Uterus (tissue), 4 donors: ENCODE data around the gene EPB41L2. TPM values are rescaled to one million over a fixed set of nuclear protein-coding genes. Genes with fewer than 3 reads are reported as not detected.

Experiments used
- DNase-seq, 2 donors: peaks; one replicate each; pipeline ENCODE4 v3.0.0-alpha.2; 2019 to 2020
- H3K27ac ChIP-seq, 2 donors: fragments of 200-600 bp; sonication (generic); 1 replicate in 1 of 2; 2 replicates in 1 of 2; pipeline ENCODE4 v1.5.1; 2016 to 2018
- H3K27me3 ChIP-seq, 2 donors: fragments of 200-600 bp; sonication (generic); one replicate each; pipeline ENCODE4 v1.5.1; 2018 to 2019; ENCODE audit warnings: control low read depth in 1 of 2
- H3K36me3 ChIP-seq, 2 donors: fragments of 200-600 bp; sonication (generic); one replicate each; pipeline ENCODE4 v1.5.1; 2019; ENCODE audit warnings: control low read depth in 1 of 2
- H3K4me1 ChIP-seq, 2 donors: fragments of 200-600 bp; sonication (generic); one replicate each; pipeline ENCODE4 v1.5.1; 2018 to 2019; ENCODE audit warnings: control low read depth in 1 of 2
- H3K4me3 ChIP-seq, 2 donors: fragments of 200-600 bp; sonication (generic); 1 replicate in 1 of 2; 2 replicates in 1 of 2; pipeline ENCODE4 v1.5.1; 2018 to 2019; ENCODE audit warnings: mild to moderate bottlenecking in 1 of 2
- H3K9me3 ChIP-seq, 2 donors: fragments of 200-600 bp; sonication (generic); one replicate each; pipeline ENCODE4 v1.5.1; 2019; ENCODE audit warnings: control low read depth in 1 of 2
- CTCF ChIP-seq, 4 experiments: fragments of 200-600 bp in 2 of 4; fragments of 450-650 bp in 2 of 4; sonication (generic) in 2 of 4; IDR thresholded peaks; one replicate each; pipeline ENCODE4 v1.5.1; 2016 to 2019; ENCODE audit warnings: antibody characterized with exemption in 4 of 4, mild to moderate bottlenecking in 2 of 4, moderate library complexity in 1 of 4
- POLR2A ChIP-seq, 2 donors: fragments of 450-650 bp; IDR thresholded peaks; one replicate each; pipeline ENCODE4 v1.6.1; 2016; ENCODE audit warnings: antibody characterized with exemption in 2 of 2, mild to moderate bottlenecking in 1 of 2, moderate library complexity in 1 of 2
- intact Hi-C: fragments of 100-400 bp; cut with DNase I; formaldehyde crosslinking; loops from one replicate; pipeline ENCODE4 v1.15.1; 2023; ENCODE audit warnings: low total_unique reads
- total RNA-seq, 4 donors: library from RNA; depleted of rRNA in 3 of 4; stranded (reverse); fragments of >200 nt in 3 of 4; gene quantifications; one replicate each; pipeline versions ENCODE4 v1.1.0 to v1.2.4, GENCODE V29; 2014 to 2023
- donor health status: DM: yes; HTN: yes; CAD: no.

The EPB41L2 gene
- total RNA-seq, 4 donors from 2014 or later = 72.5 to 237 (median 148) TPM

- H3K4me3 ChIP-seq = no peak overlapping the region
- H3K4me1 ChIP-seq = no peaks in the 10 kb centered on the region
- peaks cover 0 to 3% of the 10 kb centered on the region in 2 donors for H3K36me3 ChIP-seq
- no peak overlapping the region for H3K27ac ChIP-seq
- no peaks in the 10 kb centered on the region for H3K9me3 ChIP-seq
- no peak for TF ChIP-seq POLR2A (IDR thresholded peaks at IDR 0.05)
- TF ChIP-seq CTCF (IDR thresholded peaks at IDR 0.05) = no peak
- H3K27me3 ChIP-seq = no peaks in the 10 kb centered on the region
- intact Hi-C loops = no loop called here
- no peak for DNase-seq
Measured at GRCh38 chr6:130794010-130794697, 268.9 kb downstream of the EPB41L2 start.

Other genes starting within 250 kb of the EPB41L2 start
- not detected for gene SMLR1, start 235.8 kb downstream of the EPB41L2 start, total RNA-seq
- 10 to 100 TPM in 3 of 4 donors, 1 to 10 TPM in 1; 7.4 to 25.3 (median 21.3) TPM for gene AKAP7, start 72.2 kb upstream of the EPB41L2 start, total RNA-seq